Measurements from ENCODE around the gene STRA8. TPM values are rescaled to one million over a fixed set of nuclear protein-coding genes. Genes with fewer than 3 reads are reported as not detected.

The STRA8 gene
- total RNA-seq, 4 donors from 2014 or later = not detected

DNA sequence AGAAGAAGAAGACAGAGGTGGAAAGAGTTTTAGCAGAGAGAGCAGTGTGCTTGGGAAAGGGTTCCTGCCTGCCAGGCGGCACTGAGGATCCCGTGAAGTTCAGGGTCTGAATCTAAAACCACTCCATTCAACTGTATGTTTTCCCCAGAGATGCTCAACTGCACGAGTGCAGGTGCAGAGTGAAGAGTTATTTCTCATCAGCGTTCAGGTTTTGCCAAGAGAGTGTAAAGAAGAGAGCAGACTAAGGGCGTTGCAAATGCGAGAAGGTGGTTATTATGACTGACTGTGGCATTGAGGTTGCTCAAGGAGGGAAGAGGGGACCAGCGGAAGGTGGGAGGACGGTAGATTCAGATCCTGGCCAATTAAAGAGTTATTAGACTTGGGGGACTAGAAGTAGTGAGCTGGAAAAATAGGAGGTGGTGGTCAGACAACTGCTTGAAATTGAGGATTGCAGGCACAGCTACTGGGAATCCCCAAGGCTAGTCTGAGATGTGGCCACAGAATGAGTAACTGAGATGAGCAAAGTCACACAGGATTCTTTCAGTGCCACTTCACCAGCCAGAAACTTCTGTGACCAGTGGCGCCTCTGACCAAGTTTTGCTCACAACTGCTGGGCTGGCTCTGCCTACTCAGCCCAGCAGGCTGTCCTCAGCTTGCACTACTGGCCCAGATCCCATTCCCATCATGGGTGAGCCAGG lies 29.1 kb downstream of the STRA8 start:
- DNase-seq (ENCODE audit: low spot score) = no peak
- TF ChIP-seq, protein P1, sequence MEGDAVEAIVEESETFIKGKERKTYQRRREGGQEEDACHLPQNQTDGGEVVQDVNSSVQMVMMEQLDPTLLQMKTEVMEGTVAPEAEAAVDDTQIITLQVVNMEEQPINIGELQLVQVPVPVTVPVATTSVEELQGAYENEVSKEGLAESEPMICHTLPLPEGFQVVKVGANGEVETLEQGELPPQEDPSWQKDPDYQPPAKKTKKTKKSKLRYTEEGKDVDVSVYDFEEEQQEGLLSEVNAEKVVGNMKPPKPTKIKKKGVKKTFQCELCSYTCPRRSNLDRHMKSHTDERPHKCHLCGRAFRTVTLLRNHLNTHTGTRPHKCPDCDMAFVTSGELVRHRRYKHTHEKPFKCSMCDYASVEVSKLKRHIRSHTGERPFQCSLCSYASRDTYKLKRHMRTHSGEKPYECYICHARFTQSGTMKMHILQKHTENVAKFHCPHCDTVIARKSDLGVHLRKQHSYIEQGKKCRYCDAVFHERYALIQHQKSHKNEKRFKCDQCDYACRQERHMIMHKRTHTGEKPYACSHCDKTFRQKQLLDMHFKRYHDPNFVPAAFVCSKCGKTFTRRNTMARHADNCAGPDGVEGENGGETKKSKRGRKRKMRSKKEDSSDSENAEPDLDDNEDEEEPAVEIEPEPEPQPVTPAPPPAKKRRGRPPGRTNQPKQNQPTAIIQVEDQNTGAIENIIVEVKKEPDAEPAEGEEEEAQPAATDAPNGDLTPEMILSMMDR (IDR thresholded peaks at IDR 0.05) = no peak

DNA sequence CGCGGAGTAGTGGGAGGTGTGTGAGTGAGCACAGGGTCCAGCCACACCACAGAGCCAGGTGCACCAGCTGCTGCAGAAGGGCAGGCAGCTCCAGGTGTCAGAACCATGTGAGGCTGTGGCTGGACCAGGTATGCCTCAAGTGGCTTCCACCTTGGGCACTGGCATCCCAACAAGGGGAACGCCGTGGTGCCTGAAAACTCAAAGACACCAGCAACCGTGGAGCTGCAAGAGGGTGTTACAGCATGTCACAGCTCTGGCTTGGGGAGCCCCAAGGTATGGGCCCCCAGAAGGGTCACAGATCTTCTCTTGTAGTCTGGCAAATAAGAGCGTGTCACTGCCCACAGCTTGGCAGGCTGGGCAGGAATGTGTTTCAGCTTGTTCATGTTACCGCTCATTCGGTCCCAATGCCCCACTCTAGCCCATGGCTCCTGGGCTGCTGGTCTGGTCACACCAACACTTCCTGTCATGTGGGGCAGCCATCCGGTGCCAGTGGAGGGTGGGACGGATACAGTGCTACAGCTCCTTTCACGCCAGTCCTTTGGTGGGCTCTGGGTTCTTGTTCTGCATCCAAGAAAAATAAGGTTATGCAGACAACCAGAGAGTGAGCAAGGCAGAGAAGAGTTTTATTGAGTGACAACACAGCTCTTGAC lies 29.8 kb downstream of the STRA8 start:
- DNase-seq (ENCODE audit: low spot score) = no peak
- ATAC-seq (ENCODE audit: low FRiP score) = no peak
- TF ChIP-seq, protein P1 (IDR thresholded peaks at IDR 0.05) = no peak

More for the DNA sequence above, 29.1 kb downstream of the STRA8 start:
- no peak for ATAC-seq (ENCODE audit: low FRiP score)

DNA sequence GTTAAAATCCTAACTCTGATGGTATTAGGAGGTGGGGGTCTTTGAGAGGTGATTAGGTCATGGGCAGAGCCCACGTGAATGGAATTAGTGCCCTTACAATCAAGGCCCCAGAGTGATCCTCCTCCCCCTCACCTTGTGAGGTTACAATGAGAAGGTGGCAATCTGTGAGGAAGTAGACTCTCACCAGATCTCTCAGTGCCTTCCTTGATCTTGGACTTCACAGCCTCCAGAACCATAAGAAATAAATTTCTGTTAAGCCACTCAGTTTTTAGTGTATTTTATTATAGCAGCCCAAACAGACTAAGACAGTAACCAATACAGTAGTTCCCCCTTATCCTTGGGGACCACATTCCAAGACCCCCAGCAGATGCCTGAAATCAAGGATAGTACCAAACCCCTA lies 32.0 kb downstream of the STRA8 start:
- TF ChIP-seq, protein P1 (IDR thresholded peaks at IDR 0.05) = no peak
- DNase-seq (ENCODE audit: low spot score) = no peak
- no peak for ATAC-seq (ENCODE audit: low FRiP score)

DNA sequence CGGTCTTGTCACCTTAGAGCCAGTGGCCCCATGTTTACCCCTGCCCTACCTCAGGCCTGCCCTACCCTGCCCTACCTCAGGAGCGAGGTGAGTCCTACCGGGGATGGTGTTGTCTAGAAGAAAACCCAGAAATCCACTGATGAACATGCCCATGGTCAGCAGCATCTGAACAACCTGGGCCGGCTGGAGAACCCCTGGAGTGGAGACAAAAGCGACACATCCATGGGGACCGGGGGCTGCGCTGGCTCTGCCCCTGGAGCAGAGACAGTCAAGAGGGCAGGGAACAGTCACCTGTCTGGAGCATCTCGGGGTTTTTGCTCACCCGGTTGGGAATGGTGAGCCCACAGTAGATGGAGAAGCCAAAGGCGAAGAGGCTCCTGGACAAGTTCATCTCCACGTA lies 36.3 kb downstream of the STRA8 start:
- TF ChIP-seq, protein P1 (IDR thresholded peaks at IDR 0.05) = no peak
- ATAC-seq (ENCODE audit: low FRiP score) (no peak), DNase-seq (ENCODE audit: low spot score) (no peak)

DNA sequence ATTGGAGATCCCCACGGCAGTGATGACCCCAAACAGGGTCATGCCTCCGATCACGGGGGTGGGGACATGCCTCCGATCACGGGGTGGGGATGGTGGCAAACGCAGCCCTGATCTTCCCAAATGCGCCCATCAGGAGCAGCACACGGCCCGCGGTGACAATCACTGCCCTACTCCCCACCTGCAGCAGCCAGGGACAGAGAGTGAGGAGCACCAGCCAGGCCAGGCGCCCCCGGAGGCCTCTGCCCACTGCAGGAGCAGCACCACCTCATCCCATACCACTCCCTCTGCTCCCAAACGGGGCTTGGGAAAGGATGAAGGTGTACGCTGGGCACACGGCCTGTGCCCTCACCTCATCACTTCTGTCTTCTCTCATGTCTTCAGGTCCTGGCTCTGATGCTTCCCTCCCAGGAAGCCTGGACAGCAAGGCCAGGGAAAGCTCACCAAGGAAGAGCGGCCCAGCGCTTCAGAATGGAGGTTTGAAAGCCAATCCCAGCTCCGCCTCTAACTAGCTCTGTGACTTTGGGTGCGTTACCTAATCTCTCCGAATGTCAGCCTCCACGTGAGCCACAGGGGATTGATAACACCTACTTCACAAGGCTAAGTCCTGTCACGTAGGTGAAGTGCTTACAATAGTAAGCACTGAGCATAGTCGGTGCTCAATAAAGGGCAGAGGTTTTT lies 37.1 kb downstream of the STRA8 start:
- TF ChIP-seq, protein P1 (IDR thresholded peaks at IDR 0.05) = no peak
- DNase-seq (ENCODE audit: low spot score) = no peak
- ATAC-seq (ENCODE audit: low FRiP score) = no peak

DNA sequence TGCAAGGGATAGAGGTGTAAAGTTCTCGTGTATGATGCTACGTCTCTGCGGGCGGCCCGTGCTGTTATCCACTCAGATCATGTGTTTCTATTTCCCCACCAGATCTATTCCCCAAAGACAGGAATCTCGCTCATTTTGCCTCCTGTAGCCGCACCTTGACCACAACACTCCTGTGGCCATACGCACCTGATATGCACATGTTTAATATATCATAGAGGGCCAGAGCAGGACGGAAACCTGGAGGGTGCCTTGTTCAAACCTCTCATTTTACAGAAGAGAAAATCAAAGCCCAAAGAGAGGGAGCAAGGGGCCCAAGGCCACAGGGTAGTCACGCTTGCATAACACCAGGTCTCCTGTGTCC lies 37.6 kb downstream of the STRA8 start:
- TF ChIP-seq, protein P1 (IDR thresholded peaks at IDR 0.05) = no peak
- DNase-seq (ENCODE audit: low spot score) (no peak), ATAC-seq (ENCODE audit: low FRiP score) (no peak)
